ENCODE data around the gene FANCL.
"Not testable (repeated sequence)": the region's sequence is repeated elsewhere in the genome, so short reads cannot be mapped to it uniquely, and the experiment has no call there.

FANCL gene

GRCh38 chr2:58140508-58141072 lies 100.5 kb downstream of the FANCL start:
- no peak for DNase-seq (ENCODE audit: low read depth)

- DNase-seq (ENCODE audit: low read depth) = no peak
Measured at GRCh38 chr2:58138396-58139030, 102.6 kb downstream of the FANCL start.

GRCh38 chr2:58137856-58138255 lies 103.3 kb downstream of the FANCL start:
- no peak for DNase-seq (ENCODE audit: low read depth)

- DNase-seq (ENCODE audit: low read depth) = no peak
Measured at GRCh38 chr2:58137221-58137620, 103.9 kb downstream of the FANCL start.

- DNase-seq (ENCODE audit: low read depth) = no peak
Measured at GRCh38 chr2:58135861-58136260, 105.3 kb downstream of the FANCL start.

- no peak for DNase-seq (ENCODE audit: low read depth)
Measured at GRCh38 chr2:58133395-58133794, 107.7 kb downstream of the FANCL start.

- no peak for DNase-seq (ENCODE audit: low read depth)
Measured at GRCh38 chr2:58131191-58132011, 109.7 kb downstream of the FANCL start.

- DNase-seq (ENCODE audit: low read depth) = no peak
Measured at GRCh38 chr2:58130238-58130637, 110.9 kb downstream of the FANCL start.

GRCh38 chr2:58127111-58127510 lies 114.0 kb downstream of the FANCL start:
- DNase-seq (ENCODE audit: low read depth) = no peak

GRCh38 chr2:58122540-58122939 lies 118.6 kb downstream of the FANCL start:
- DNase-seq (ENCODE audit: low read depth) = no peak

- DNase-seq (ENCODE audit: low read depth) = no peak
Measured at GRCh38 chr2:58122040-58122439, 119.1 kb downstream of the FANCL start.

GRCh38 chr2:58120626-58121229 lies 120.4 kb downstream of the FANCL start:
- DNase-seq (ENCODE audit: low read depth) = no peak

GRCh38 chr2:58113563-58113962 lies 127.6 kb downstream of the FANCL start:
- DNase-seq (ENCODE audit: low read depth) = not testable (repeated sequence)

- DNase-seq (ENCODE audit: low read depth) = no peak
Measured at GRCh38 chr2:58110765-58111164, 130.4 kb downstream of the FANCL start.

- no peak for DNase-seq (ENCODE audit: low read depth)
Measured at GRCh38 chr2:58109481-58109880, 131.6 kb downstream of the FANCL start.
